Activated CD4-positive, CD25-positive, alpha-beta regulatory T cell treated with anti-CD3 and anti-CD28 coated beads, Interleukin-2, amount 50 U/mL, for 72 hours (primary cell): ENCODE measurements around the gene MBD3L1.

ENCODE experiments used
- DNase-seq: peaks from one replicate; pipeline ENCODE4 v3.0.0; 2021

Gene MBD3L1

GRCh38 chr19:8881512-8881911, 49.3 kb downstream of the MBD3L1 start:
- DNase-seq = no peak

GRCh38 chr19:8884416-8884815, 52.2 kb downstream of the MBD3L1 start:
- no peak for DNase-seq

GRCh38 chr19:8887364-8887763, 55.2 kb downstream of the MBD3L1 start:
- no peak for DNase-seq

- DNase-seq = no peak
Observed at GRCh38 chr19:8890260-8890659, 58.1 kb downstream of the MBD3L1 start.
